Hepatocyte (in vitro differentiated cells): ENCODE data around the gene EIF5A2.

Source experiments
- CTCF ChIP-seq: fragments of 200-600 bp; sonication (generic); IDR thresholded peaks from 2 replicates; pipeline ENCODE4 v1.5.1; 2016; ENCODE audit warnings: antibody characterized with exemption, mild to moderate bottlenecking; ENCODE audit not compliant: poor library complexity
- EZH2 ChIP-seq: fragments of 200-600 bp; sonication (generic); IDR thresholded peaks from 2 replicates; pipeline ENCODE4 v1.6.1; 2016; ENCODE audit warnings: antibody characterized with exemption, mild to moderate bottlenecking, borderline replicate concordance
- EZH2phosphoT487 ChIP-seq: fragments of 200-600 bp; sonication (generic); IDR thresholded peaks from one replicate; pipeline ENCODE4 v1.6.1; 2018; ENCODE audit warnings: antibody characterized with exemption, mild to moderate bottlenecking, low read depth, moderate library complexity; ENCODE audit not compliant: unreplicated experiment, severe bottlenecking

DNA sequence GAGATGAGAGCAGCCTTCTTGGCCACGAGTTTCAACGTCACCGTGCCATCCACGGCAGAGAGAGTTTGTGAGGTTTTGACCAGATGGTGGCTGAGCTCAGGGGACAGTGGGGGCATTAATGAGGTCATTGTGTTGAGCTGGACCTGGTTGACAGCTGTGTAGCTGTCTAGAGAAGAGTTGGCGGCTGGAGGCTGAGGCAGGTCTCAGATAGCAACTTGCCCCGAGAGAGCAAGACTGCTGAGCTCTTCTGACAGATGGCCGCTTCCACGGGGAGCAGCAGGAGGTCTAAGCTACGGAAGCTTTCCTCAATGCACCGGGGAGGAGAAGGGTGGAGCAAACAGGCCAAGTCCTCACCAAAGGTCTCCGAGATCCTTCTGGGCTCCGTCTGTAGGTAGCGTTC, 44.8 kb upstream of the EIF5A2 start:
- TF ChIP-seq CTCF (no peak), EZH2 (no peak), EZH2phosphoT487 (no peak)
